Right lobe of liver (tissue), 6 donors: ENCODE data around the gene BPIFB3. TPM values are rescaled to one million over a fixed set of nuclear protein-coding genes. Genes with fewer than 3 reads are reported as not detected.

Source experiments
- ATAC-seq, 4 donors: fragments of 200-7000 bp; cut with Tn5 transposase; one replicate each; pipeline ENCODE4 v1.9.1; 2020; ENCODE audit warnings: mild to moderate bottlenecking in 4 of 4, moderate library complexity in 4 of 4
- DNase-seq, 3 donors: peaks; one replicate each; pipeline ENCODE4 v3.0.0-alpha.2; 2020
- H3K27ac ChIP-seq, 3 donors: fragments of 200-600 bp; one replicate each; pipeline ENCODE4 v1.8.0; 2022
- H3K27me3 ChIP-seq, 2 donors: fragments of 200-600 bp; one replicate each; pipeline ENCODE4 v1.8.0; 2022
- H3K36me3 ChIP-seq, 4 donors: fragments of 200-600 bp; sonication (generic) in 1 of 4; one replicate each; pipeline versions ENCODE4 v1.5.1 to v1.8.0; 2017 to 2022; ENCODE audit warnings: control low read depth in 1 of 4
- H3K4me1 ChIP-seq, 4 donors: fragments of 200-600 bp; sonication (generic) in 1 of 4; one replicate each; pipeline versions ENCODE4 v1.5.1 to v1.8.0; 2017 to 2022; ENCODE audit warnings: control low read depth in 1 of 4
- H3K4me3 ChIP-seq, 3 donors: fragments of 200-600 bp; one replicate each; pipeline ENCODE4 v1.8.0; 2022
- H3K9me3 ChIP-seq, 4 donors: fragments of 200-600 bp; sonication (generic) in 1 of 4; one replicate each; pipeline versions ENCODE4 v1.5.1 to v1.8.0; 2017 to 2022; ENCODE audit warnings: control low read depth in 1 of 4
- POLR2A ChIP-seq: fragments of 450-650 bp; IDR thresholded peaks from one replicate; pipeline ENCODE4 v1.6.1; 2017; ENCODE audit warnings: antibody characterized with exemption, mild to moderate bottlenecking
- WGBS: methylation state at CpG from one replicate; pipeline ENCODE4 v1.1.6; 2018; ENCODE audit warnings: low coverage, low lambda C conversion rate; ENCODE audit not compliant: insufficient coverage; ENCODE audit errors: missing lambda C conversion rate; 5-methylcytosine and 5-hydroxymethylcytosine counted together
- intact Hi-C, 2 donors: fragments of 100-400 bp; cut with DNase I; formaldehyde crosslinking; loops; one replicate each; pipeline versions ENCODE4 v1.11.2 to v1.14.1; 2022
- total RNA-seq, 6 experiments: library from RNA; depleted of rRNA in 2 of 6; stranded (reverse); fragments of >200 nt in 2 of 6; fragmentation: NEBNext Ultra II Directional in 3 of 6; extraction: Animal tissue kit (Norgen Biotek cat#: 25700) in 3 of 6; gene quantifications; one replicate each; pipeline versions ENCODE4 v1.1.0 to v1.2.4, GENCODE V29; 2016 to 2023
- TF ChIP-seq, protein P1 (sequence below), 4 donors: fragments of 200-600 bp in 3 of 4; fragments of 450-650 bp in 1 of 4; IDR thresholded peaks; one replicate each; pipeline versions ENCODE4 v1.5.1 to v1.8.0; 2016 to 2022; ENCODE audit warnings: antibody characterized with exemption in 4 of 4, mild to moderate bottlenecking in 2 of 4
- donor health status: DM: no; HTN: yes; CAD: no.
- donor health status: DM: no; HTN: no; CAD: no.
- donor health status: DM: no; HTN: no; CAD: no.
- donor health status: DM: no; HTN: yes; CAD: no.
- donor health status: DM: no; HTN: yes; CAD: no.

Gene BPIFB3
- total RNA-seq, 6 experiments from 2014 or later: not detected

- DNase-seq: no peak
- no peaks in the 10 kb centered on the region for H3K27me3 ChIP-seq
- WGBS: 80% methylated on average over 1 of the region's 15 CpGs
- H3K9me3 ChIP-seq: no peaks in the 10 kb centered on the region
- no peak for ATAC-seq
- intact Hi-C loops: no loop called here
- TF ChIP-seq, protein P1, sequence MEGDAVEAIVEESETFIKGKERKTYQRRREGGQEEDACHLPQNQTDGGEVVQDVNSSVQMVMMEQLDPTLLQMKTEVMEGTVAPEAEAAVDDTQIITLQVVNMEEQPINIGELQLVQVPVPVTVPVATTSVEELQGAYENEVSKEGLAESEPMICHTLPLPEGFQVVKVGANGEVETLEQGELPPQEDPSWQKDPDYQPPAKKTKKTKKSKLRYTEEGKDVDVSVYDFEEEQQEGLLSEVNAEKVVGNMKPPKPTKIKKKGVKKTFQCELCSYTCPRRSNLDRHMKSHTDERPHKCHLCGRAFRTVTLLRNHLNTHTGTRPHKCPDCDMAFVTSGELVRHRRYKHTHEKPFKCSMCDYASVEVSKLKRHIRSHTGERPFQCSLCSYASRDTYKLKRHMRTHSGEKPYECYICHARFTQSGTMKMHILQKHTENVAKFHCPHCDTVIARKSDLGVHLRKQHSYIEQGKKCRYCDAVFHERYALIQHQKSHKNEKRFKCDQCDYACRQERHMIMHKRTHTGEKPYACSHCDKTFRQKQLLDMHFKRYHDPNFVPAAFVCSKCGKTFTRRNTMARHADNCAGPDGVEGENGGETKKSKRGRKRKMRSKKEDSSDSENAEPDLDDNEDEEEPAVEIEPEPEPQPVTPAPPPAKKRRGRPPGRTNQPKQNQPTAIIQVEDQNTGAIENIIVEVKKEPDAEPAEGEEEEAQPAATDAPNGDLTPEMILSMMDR (IDR thresholded peaks at IDR 0.05): no peak
- TF ChIP-seq POLR2A: no peak
- no peaks in the 10 kb centered on the region for H3K36me3 ChIP-seq
- H3K4me3 ChIP-seq: no peak overlapping the region
- H3K27ac ChIP-seq: no peak overlapping the region
- H3K4me1 ChIP-seq: no peaks in the 10 kb centered on the region
Measured at GRCh38 chr20:33084722-33085121, 31.0 kb downstream of the BPIFB3 start.

- WGBS: 90% methylated on average over 2 of the region's 14 CpGs
- no peaks in the 10 kb centered on the region for H3K27me3 ChIP-seq
- intact Hi-C loops: no loop called here
- no peak overlapping the region for H3K27ac ChIP-seq
- DNase-seq (no peak), ATAC-seq (no peak)
- no peaks in the 10 kb centered on the region for H3K4me1 ChIP-seq
- H3K9me3 ChIP-seq: no peaks in the 10 kb centered on the region
- H3K36me3 ChIP-seq: no peaks in the 10 kb centered on the region
- TF ChIP-seq, protein P1 (IDR thresholded peaks at IDR 0.05): no peak
- TF ChIP-seq POLR2A: no peak
- no peak overlapping the region for H3K4me3 ChIP-seq
Measured at GRCh38 chr20:33086052-33086722, 32.5 kb downstream of the BPIFB3 start.

DNA sequence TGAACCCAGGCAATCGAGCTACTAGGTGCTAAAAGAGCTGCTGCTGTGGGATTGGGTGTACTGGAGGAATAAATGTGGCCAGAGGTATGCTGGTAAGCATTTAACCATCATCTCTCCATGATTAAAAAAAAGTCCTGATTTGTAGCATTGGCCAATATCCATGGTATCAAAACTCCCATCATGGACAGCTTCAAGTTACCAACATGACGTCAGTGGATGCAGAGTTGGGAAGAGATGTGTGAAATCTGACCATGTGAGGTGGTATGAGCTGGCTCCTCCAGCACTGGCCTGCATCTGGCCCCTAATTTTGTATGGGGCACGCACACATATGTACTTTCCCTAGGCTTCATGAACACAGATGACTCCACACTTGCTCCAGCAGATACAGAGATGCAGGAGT lies 37.4 kb downstream of the BPIFB3 start:
- H3K4me1 ChIP-seq: no peaks in the 10 kb centered on the region
- no peak for TF ChIP-seq POLR2A
- TF ChIP-seq, protein P1 (IDR thresholded peaks at IDR 0.05): no peak
- no peak overlapping the region for H3K4me3 ChIP-seq
- no peaks in the 10 kb centered on the region for H3K9me3 ChIP-seq
- H3K27me3 ChIP-seq: no peaks in the 10 kb centered on the region
- intact Hi-C loops: loop anchor here in 1 of 2 donors (10.0 kb wide), 1 partner anchor 114 kb away; no protein-coding TSS in a partner anchor
- H3K27ac ChIP-seq: no peak overlapping the region
- 42% methylated on average over 2 of the region's 3 CpGs for WGBS
- no peak for ATAC-seq
- no peak for DNase-seq
- no peaks in the 10 kb centered on the region for H3K36me3 ChIP-seq

GRCh38 chr20:33091693-33092092 lies 38.0 kb downstream of the BPIFB3 start:
- no peaks in the 10 kb centered on the region for H3K9me3 ChIP-seq
- WGBS: 83% methylated on average over 2 of the region's 3 CpGs
- H3K36me3 ChIP-seq: no peaks in the 10 kb centered on the region
- intact Hi-C loops: loop anchor here in 1 of 2 donors (10.0 kb wide), 1 partner anchor 113 kb away; no protein-coding TSS in a partner anchor
- H3K27me3 ChIP-seq: no peaks in the 10 kb centered on the region
- TF ChIP-seq, protein P1 (IDR thresholded peaks at IDR 0.05): no peak
- no peak for TF ChIP-seq POLR2A
- no peak overlapping the region for H3K27ac ChIP-seq
- ATAC-seq (no peak), DNase-seq (no peak)
- H3K4me1 ChIP-seq: no peaks in the 10 kb centered on the region
- no peak overlapping the region for H3K4me3 ChIP-seq
